Hepatocyte (in vitro differentiated cells): ENCODE measurements around the gene NRL. TPM values are rescaled to one million over a fixed set of nuclear protein-coding genes. Genes with fewer than 3 reads are reported as not detected.
A peak's percentile ranks its signal among the peaks of the same experiment; 100 is the strongest.

Experiments used
- DNase-seq: peaks from one replicate; pipeline ENCODE4 v3.0.0-alpha.2; 2016; ENCODE audit warnings: low spot score
- H2AFZ ChIP-seq: fragments of 200-600 bp; sonication (generic); 2 replicates; pipeline ENCODE4 v1.6.0; 2016; ENCODE audit warnings: antibody characterized with exemption, mild to moderate bottlenecking
- H3K27ac ChIP-seq: fragments of 200-600 bp; sonication (generic); 2 replicates; pipeline ENCODE4 v1.5.1; 2016; ENCODE audit warnings: mild to moderate bottlenecking
- H3K27me3 ChIP-seq: fragments of 200-600 bp; sonication (generic); 2 replicates; pipeline ENCODE4 v1.6.1; 2016
- H3K36me3 ChIP-seq: fragments of 200-600 bp; sonication (generic); replicated peaks from 2 replicates; pipeline ENCODE4 v1.5.1; 2016; ENCODE audit warnings: low read depth; ENCODE audit not compliant: insufficient read depth
- H3K4me1 ChIP-seq: fragments of 200-600 bp; sonication (generic); 2 replicates; pipeline ENCODE4 v1.5.1; 2016; ENCODE audit warnings: mild to moderate bottlenecking, moderate library complexity; ENCODE audit not compliant: insufficient read depth
- H3K4me2 ChIP-seq: fragments of 200-600 bp; sonication (generic); 2 replicates; pipeline ENCODE4 v1.6.0; 2016
- H3K4me3 ChIP-seq: fragments of 200-600 bp; sonication (generic); 2 replicates; pipeline ENCODE4 v1.5.1; 2016; ENCODE audit warnings: mild to moderate bottlenecking
- H3K79me2 ChIP-seq: fragments of 200-600 bp; sonication (generic); 2 replicates; pipeline ENCODE4 v1.6.0; 2017; ENCODE audit warnings: mild to moderate bottlenecking
- H3K9me2 ChIP-seq: fragments of 200-600 bp; sonication (generic); replicated peaks from 2 replicates; pipeline ENCODE4 v1.6.0; 2017; ENCODE audit warnings: mild to moderate bottlenecking; ENCODE audit not compliant: insufficient read depth
- H3K9me3 ChIP-seq: fragments of 200-600 bp; sonication (generic); 2 replicates; pipeline ENCODE4 v1.5.1; 2016; ENCODE audit warnings: low read depth, mild to moderate bottlenecking
- H4K20me1 ChIP-seq: fragments of 200-600 bp; sonication (generic); 2 replicates; pipeline ENCODE4 v1.6.0; 2016; ENCODE audit warnings: mild to moderate bottlenecking; ENCODE audit not compliant: insufficient read depth, poor library complexity, severe bottlenecking
- EZH2 ChIP-seq: fragments of 200-600 bp; sonication (generic); IDR thresholded peaks from 2 replicates; pipeline ENCODE4 v1.6.1; 2016; ENCODE audit warnings: antibody characterized with exemption, mild to moderate bottlenecking, borderline replicate concordance
- EZH2phosphoT487 ChIP-seq: fragments of 200-600 bp; sonication (generic); IDR thresholded peaks from one replicate; pipeline ENCODE4 v1.6.1; 2018; ENCODE audit warnings: antibody characterized with exemption, mild to moderate bottlenecking, low read depth, moderate library complexity; ENCODE audit not compliant: unreplicated experiment, severe bottlenecking
- WGBS: methylation state at CpG from one replicate; pipeline ENCODE4 v1.1.6; 2016; ENCODE audit warnings: low lambda C conversion rate; ENCODE audit errors: missing lambda C conversion rate; 5-methylcytosine and 5-hydroxymethylcytosine counted together
- polyA plus RNA-seq: library from polyadenylated mRNA; unstranded; fragments of >200 nt; fragmentation: Nextera tagmentation; extraction: Ambion mirVana; gene quantifications from 2 replicates; pipeline ENCODE4 v1.2.1, GENCODE V29; 2016
- total RNA-seq: library from RNA; depleted of rRNA; stranded (reverse); fragments of >200 nt; gene quantifications from 2 replicates; pipeline ENCODE4 v1.2.3, GENCODE V29; 2014
- TF ChIP-seq, protein P1 (sequence below): fragments of 200-600 bp; sonication (generic); IDR thresholded peaks from 2 replicates; pipeline ENCODE4 v1.5.1; 2016; ENCODE audit warnings: antibody characterized with exemption, mild to moderate bottlenecking; ENCODE audit not compliant: poor library complexity

Gene NRL
- total and polyA plus RNA-seq, 2 experiments from 2014 or later, result 1.2 to 2.4 TPM

DNA sequence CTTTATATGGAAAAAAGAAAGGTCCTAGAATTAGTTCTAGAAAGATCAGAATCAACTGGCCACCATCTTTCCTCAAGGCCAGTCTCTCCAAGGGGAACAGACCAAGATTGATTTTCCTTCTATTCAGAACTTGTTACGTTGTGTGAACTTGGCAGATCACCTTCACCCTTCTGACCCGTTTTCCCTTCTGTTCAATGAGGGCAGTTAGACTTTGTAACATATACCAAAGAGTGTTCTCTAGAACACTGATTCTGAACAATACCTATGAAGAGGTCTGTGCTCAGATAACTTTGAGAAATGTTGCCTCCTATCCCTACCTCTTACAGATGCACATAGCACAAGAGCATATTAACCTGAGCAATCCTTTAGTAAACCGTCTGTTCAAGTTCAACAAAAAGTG is 31.3 kb downstream of the NRL start:
- H3K4me2 ChIP-seq, result no peak overlapping the region
- no peaks in the 10 kb centered on the region for H3K9me3 ChIP-seq
- WGBS, result 88% methylated on average over 3 of the region's 3 CpGs
- H3K27ac ChIP-seq, result no peak overlapping the region
- H4K20me1 ChIP-seq, result no peaks in the 10 kb centered on the region
- H3K36me3 ChIP-seq, result no peaks in the 10 kb centered on the region
- H2AFZ ChIP-seq, result no peak overlapping the region
- no peak for DNase-seq
- H3K4me1 ChIP-seq, result peaks cover 3% of the 10 kb centered on the region
- no peaks in the 10 kb centered on the region for H3K9me2 ChIP-seq
- no peaks in the 10 kb centered on the region for H3K79me2 ChIP-seq
- TF ChIP-seq, protein P1, sequence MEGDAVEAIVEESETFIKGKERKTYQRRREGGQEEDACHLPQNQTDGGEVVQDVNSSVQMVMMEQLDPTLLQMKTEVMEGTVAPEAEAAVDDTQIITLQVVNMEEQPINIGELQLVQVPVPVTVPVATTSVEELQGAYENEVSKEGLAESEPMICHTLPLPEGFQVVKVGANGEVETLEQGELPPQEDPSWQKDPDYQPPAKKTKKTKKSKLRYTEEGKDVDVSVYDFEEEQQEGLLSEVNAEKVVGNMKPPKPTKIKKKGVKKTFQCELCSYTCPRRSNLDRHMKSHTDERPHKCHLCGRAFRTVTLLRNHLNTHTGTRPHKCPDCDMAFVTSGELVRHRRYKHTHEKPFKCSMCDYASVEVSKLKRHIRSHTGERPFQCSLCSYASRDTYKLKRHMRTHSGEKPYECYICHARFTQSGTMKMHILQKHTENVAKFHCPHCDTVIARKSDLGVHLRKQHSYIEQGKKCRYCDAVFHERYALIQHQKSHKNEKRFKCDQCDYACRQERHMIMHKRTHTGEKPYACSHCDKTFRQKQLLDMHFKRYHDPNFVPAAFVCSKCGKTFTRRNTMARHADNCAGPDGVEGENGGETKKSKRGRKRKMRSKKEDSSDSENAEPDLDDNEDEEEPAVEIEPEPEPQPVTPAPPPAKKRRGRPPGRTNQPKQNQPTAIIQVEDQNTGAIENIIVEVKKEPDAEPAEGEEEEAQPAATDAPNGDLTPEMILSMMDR, result no peak
- TF ChIP-seq EZH2phosphoT487 (no peak), EZH2 (no peak)
- peaks cover 4% of the 10 kb centered on the region for H3K27me3 ChIP-seq
- no peak overlapping the region for H3K4me3 ChIP-seq

DNA sequence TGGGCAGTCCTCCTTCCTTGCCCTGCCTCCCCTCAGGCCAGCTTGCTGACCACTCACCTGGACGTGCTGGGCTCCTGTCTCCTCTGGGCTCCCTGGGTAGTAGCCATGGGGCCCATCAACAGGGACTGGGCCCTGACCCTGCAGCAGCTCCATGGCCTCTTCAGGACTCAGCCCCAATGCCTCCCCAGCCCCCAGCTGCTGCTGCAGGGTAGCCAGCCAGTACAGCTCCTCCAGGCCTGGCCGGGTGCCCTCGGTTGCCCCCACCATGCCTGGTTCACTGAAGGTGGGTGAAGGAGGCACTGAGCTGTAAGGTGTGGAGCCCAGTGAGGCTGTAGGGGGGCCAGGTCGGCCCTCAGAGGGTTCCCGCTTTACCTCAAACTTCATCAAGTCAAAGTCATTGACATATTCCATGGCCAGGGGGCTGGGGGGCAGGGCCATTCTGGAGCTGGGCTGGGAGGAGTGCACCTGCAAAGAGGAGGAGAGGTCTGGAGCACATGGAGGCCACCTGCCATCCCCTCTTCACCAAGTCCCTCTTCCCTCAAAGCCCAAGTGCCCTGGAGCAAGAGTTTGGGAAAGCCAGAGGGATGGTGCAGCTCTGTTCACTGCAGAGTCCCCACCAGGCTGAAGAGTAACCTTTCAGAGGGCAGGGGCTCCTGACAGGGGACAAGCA is 32.2 kb downstream of the NRL start:
- H3K4me1 ChIP-seq, result peaks cover 3% of the 10 kb centered on the region
- no peak overlapping the region for H3K4me2 ChIP-seq
- TF ChIP-seq, protein P1, result no peak
- TF ChIP-seq EZH2phosphoT487, result no peak
- no peak for TF ChIP-seq EZH2
- no peaks in the 10 kb centered on the region for H3K9me2 ChIP-seq
- no peak overlapping the region for H3K4me3 ChIP-seq
- no peak for DNase-seq
- no peaks in the 10 kb centered on the region for H4K20me1 ChIP-seq
- no peaks in the 10 kb centered on the region for H3K79me2 ChIP-seq
- H3K27me3 ChIP-seq, result peaks cover 4% of the 10 kb centered on the region
- no peaks in the 10 kb centered on the region for H3K9me3 ChIP-seq
- H3K27ac ChIP-seq, result no peak overlapping the region
- WGBS, result 95% methylated on average over 5 of the region's 5 CpGs
- no peak overlapping the region for H2AFZ ChIP-seq
- H3K36me3 ChIP-seq, result no peaks in the 10 kb centered on the region

DNA sequence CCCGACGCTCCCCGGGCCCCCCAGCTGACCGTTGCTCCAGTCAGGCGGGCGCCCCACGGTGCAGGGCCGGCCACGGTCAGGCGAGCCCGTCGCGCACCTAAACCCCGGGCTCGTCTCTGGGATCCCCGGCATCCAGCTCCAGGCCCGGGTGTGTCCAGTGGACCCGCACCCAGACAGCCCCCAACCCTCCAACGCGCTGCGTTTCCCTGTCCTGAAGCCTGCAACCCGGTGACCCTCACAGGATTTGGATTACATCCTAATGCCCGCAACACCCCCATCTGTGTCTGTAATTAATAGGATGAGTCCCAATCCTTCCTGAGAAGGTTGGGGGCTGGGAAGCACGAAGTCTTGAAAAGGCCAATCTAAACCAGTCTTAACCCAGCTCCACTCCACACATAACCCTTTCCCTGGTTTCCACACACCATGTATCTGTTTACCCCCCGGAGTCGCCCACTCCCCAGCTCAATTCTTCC is 33.0 kb downstream of the NRL start:
- no peaks in the 10 kb centered on the region for H3K79me2 ChIP-seq
- TF ChIP-seq, protein P1, result no peak
- TF ChIP-seq EZH2phosphoT487, result no peak
- TF ChIP-seq EZH2, result no peak
- 26% methylated on average over 18 of the region's 26 CpGs for WGBS
- H3K9me3 ChIP-seq, result no peaks in the 10 kb centered on the region
- peak overlapping the region; percentile 88 for H3K4me2 ChIP-seq
- H4K20me1 ChIP-seq, result no peaks in the 10 kb centered on the region
- H3K4me3 ChIP-seq, result peak overlapping the region; percentile 50
- H2AFZ ChIP-seq, result peak overlapping the region; percentile 60
- DNase-seq, result no peak
- no peaks in the 10 kb centered on the region for H3K36me3 ChIP-seq
- H3K9me2 ChIP-seq, result no peaks in the 10 kb centered on the region
- H3K27me3 ChIP-seq, result peaks cover 4% of the 10 kb centered on the region
- H3K27ac ChIP-seq, result no peak overlapping the region
- H3K4me1 ChIP-seq, result peaks cover 3% of the 10 kb centered on the region
